Nephron progenitor cell (in vitro differentiated cells): ENCODE data around the gene CEP57L1.

Experiments
- DNase-seq: peaks from one replicate; pipeline ENCODE4 v3.0.0; 2021
- H3K27ac Mint-ChIP-seq: 2 replicates; pipeline ENCODE4 v1.8.0; 2021; ENCODE audit warnings: mild to moderate bottlenecking, moderate library complexity, mixed read lengths
- H3K27me3 Mint-ChIP-seq: 2 replicates; pipeline ENCODE4 v1.8.0; 2021; ENCODE audit warnings: mild to moderate bottlenecking, low read depth, mixed read lengths; ENCODE audit not compliant: poor library complexity
- H3K36me3 Mint-ChIP-seq: 2 replicates; pipeline ENCODE4 v1.8.0; 2021; ENCODE audit warnings: low read depth, mixed read lengths
- H3K4me1 Mint-ChIP-seq: 2 replicates; pipeline ENCODE4 v1.8.0; 2021; ENCODE audit warnings: mixed read lengths
- H3K4me3 Mint-ChIP-seq: 2 replicates; pipeline ENCODE4 v1.8.0; 2021; ENCODE audit warnings: mild to moderate bottlenecking, moderate library complexity, mixed read lengths
- H3K9me3 Mint-ChIP-seq: 2 replicates; pipeline ENCODE4 v1.8.0; 2021; ENCODE audit warnings: mild to moderate bottlenecking, moderate library complexity, mixed read lengths
- CTCF ChIP-seq: fragments of 200-600 bp; sonication (generic); IDR thresholded peaks from 2 replicates; pipeline ENCODE4 v1.5.0; 2021; ENCODE audit warnings: antibody characterized with exemption

Gene CEP57L1

DNA sequence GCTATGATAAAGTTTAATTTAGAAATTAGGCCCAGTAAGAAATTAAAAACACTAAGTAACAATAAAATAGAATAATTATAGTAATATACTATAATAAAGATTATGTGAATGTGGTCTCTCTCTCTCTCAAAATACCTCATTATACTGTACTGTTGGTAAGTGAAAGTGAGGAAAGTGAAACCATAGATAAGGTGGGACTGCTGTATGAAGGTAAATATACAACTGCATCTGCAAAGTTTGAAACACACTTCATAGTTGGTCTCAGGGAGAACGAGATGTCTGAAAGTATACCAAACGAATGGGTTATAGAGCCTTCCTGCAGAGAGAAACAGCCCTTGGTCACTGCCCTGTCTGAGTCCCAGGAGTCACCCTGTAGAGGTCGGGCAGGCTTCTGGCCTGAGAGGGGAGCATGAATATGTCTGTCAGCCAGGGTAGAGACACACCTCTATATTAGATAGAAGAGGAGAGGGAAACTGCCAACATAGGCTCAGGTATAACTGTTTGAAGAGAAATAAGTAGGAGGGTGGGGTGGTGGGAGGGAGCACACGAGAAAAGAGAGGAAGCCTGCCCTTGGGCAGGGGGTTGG, 32.4 kb upstream of the CEP57L1 start:
- no peak for DNase-seq
- Mint-ChIP-seq H3K4me1 (no peaks in the 10 kb centered on the region), H3K27me3 (peaks cover 3% of the 10 kb centered on the region), H3K27ac (no peak overlapping the region), H3K4me3 (no peak overlapping the region), H3K36me3 (no peaks in the 10 kb centered on the region), H3K9me3 (no peaks in the 10 kb centered on the region)
- TF ChIP-seq CTCF: no peak

- Mint-ChIP-seq H3K36me3 (no peaks in the 10 kb centered on the region), H3K4me3 (no peak overlapping the region), H3K27ac (no peak overlapping the region), H3K27me3 (no peaks in the 10 kb centered on the region), H3K9me3 (no peaks in the 10 kb centered on the region), H3K4me1 (peaks cover 6% of the 10 kb centered on the region)
- TF ChIP-seq CTCF: no peak
- no peak for DNase-seq
These were observed 25.6 kb upstream of the CEP57L1 start for GRCh38 chr6:109069746-109070145.

DNA sequence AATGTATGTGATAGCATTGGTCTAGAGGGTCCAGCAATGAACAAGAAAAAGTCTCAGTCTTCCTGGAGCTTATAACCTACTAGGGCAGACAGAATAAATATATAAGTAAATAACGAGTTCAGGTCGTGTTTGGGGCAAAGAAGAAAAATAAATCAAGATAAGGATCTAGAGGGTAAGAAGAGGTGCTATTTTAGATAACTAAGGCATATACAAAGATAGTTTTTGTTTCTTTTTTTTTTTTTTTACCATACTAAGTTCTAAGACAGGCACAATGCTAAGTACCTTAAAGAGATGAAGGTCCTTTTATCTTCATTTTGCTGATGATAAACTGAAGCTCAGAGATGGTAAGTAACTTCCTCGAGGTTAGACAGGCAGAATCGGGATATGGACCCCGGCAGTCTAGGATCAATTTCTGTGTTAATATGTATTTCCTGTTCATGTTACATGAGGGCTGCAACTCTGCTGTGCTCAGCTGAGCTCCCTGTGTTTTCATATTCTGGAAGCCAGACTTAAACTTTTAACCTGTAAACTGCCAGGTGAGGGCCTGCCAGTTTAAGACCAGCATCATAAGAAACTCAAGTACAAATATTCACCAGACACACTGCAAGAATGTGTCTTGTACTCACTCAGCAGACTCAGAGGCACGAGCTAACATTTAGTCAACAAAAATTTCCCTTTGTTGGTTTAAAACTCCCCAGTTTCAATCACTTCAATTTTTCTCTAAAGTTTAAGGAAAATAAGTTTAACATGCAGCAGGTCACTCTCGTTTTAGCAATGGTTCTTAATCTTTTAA, 24.0 kb upstream of the CEP57L1 start:
- TF ChIP-seq CTCF: no peak
- Mint-ChIP-seq H3K36me3 (no peaks in the 10 kb centered on the region), H3K4me3 (no peak overlapping the region), H3K27ac (no peak overlapping the region), H3K4me1 (peaks cover 6% of the 10 kb centered on the region), H3K9me3 (no peaks in the 10 kb centered on the region), H3K27me3 (no peaks in the 10 kb centered on the region)
- no peak for DNase-seq

DNA sequence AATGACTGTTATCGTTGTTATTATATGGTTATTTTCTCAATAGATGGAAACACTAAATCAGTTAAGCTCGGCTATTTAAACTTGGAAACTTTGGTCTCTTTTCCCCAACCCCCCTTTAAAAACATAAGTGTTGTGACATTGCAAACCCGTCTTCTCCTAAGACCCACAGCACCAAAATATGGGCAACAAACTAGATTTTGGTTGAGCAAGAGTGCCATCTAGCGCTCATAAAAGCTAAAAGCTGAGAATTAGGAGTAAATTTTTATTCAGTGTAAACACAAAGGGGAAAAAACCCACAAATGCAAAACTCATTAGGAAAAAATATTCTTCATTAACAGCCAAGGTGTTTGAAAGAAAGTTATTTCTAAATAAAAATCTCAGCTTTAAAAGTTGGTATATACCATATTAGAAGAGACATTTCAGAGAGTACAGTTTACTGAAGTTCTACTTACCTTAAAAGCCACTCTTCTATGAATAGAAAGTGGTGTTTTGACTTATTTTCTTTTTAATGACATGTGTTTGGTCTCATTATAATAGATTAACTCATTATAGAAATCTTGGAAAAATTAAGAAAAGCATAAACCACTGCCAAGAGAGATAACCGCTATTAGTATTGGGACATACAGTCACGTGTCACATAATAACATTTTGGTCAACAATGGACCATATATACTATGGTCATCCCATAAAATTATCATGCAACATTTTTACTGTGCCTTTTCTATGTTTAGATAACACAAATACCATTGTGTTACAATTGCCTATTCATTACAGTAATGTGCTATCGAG, 21.8 kb upstream of the CEP57L1 start:
- peak; percentile 41 for DNase-seq
- H3K4me1 Mint-ChIP-seq: peaks cover 6% of the 10 kb centered on the region
- TF ChIP-seq CTCF: peak; percentile 64
- no peaks in the 10 kb centered on the region for H3K27me3 Mint-ChIP-seq
- H3K36me3 Mint-ChIP-seq: no peaks in the 10 kb centered on the region
- H3K9me3 Mint-ChIP-seq: no peaks in the 10 kb centered on the region
- peak overlapping the region; percentile 3 for H3K4me3 Mint-ChIP-seq
- no peak overlapping the region for H3K27ac Mint-ChIP-seq

DNA sequence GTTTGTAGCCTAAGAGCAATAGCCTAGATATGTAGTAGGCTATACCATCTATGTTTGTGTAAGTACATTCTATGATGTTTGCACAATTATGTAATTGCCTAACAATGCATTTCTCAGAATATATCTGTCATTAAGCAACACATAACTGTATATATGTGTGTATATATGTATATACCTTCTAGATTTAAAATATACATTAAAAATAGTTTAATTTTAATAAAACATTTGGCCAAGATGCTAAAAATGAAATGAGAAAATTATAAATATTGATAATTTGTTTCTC, 21.2 kb upstream of the CEP57L1 start:
- Mint-ChIP-seq H3K4me3 (no peak overlapping the region), H3K27me3 (no peaks in the 10 kb centered on the region), H3K36me3 (no peaks in the 10 kb centered on the region), H3K9me3 (no peaks in the 10 kb centered on the region), H3K27ac (no peak overlapping the region), H3K4me1 (peaks cover 6% of the 10 kb centered on the region)
- no peak for TF ChIP-seq CTCF
- no peak for DNase-seq
